Ishikawa (cell line): ENCODE data around the gene C4A.

Experiments used
- CEBPB ChIP-seq: IDR thresholded peaks from 2 replicates; pipeline ENCODE4 v1.6.1; 2012
- CREB1 ChIP-seq: IDR thresholded peaks from 2 replicates; pipeline ENCODE4 v1.6.1; 2012; ENCODE audit warnings: low read depth
- EGR1 ChIP-seq: IDR thresholded peaks from 2 replicates; pipeline ENCODE4 v1.6.1; 2012
- EP300 ChIP-seq: IDR thresholded peaks from 2 replicates; pipeline ENCODE4 v1.6.1; 2012; ENCODE audit warnings: borderline replicate concordance
- FOXM1 ChIP-seq: IDR thresholded peaks from 2 replicates; pipeline ENCODE4 v1.6.1; 2012; ENCODE audit warnings: low read depth, borderline replicate concordance
- MAX ChIP-seq: IDR thresholded peaks from 2 replicates; pipeline ENCODE4 v1.6.1; 2012
- NFIC ChIP-seq: IDR thresholded peaks from 2 replicates; pipeline ENCODE4 v1.6.1; 2012
- RAD21 ChIP-seq: IDR thresholded peaks from 2 replicates; pipeline ENCODE4 v1.6.1; 2012; ENCODE audit warnings: low read depth
- REST ChIP-seq: IDR thresholded peaks from 2 replicates; pipeline ENCODE4 v1.6.1; 2012; ENCODE audit warnings: low read depth, mild to moderate bottlenecking
- TAF1 ChIP-seq: IDR thresholded peaks from 2 replicates; pipeline ENCODE4 v1.6.1; 2012; ENCODE audit warnings: low read depth, mild to moderate bottlenecking
- TCF12 ChIP-seq: IDR thresholded peaks from 2 replicates; pipeline ENCODE4 v1.6.1; 2012; ENCODE audit warnings: low read depth
- TEAD4 ChIP-seq: IDR thresholded peaks from 2 replicates; pipeline ENCODE4 v1.6.1; 2012
- USF1 ChIP-seq: IDR thresholded peaks from 2 replicates; pipeline ENCODE4 v1.6.1; 2012
- YY1 ChIP-seq: IDR thresholded peaks from 2 replicates; pipeline ENCODE4 v1.6.1; 2012; ENCODE audit warnings: low read depth
- ZBTB7A ChIP-seq: IDR thresholded peaks from 2 replicates; pipeline ENCODE4 v1.6.1; 2012; ENCODE audit warnings: low read depth

C4A gene

GRCh38 chr6:31956796-31957195 lies 25.1 kb upstream of the C4A start:
- TF ChIP-seq TEAD4: no peak
- TF ChIP-seq YY1: no peak
- no peak for TF ChIP-seq REST
- TF ChIP-seq TCF12: no peak
- no peak for TF ChIP-seq USF1
- no peak for TF ChIP-seq CEBPB
- no peak for TF ChIP-seq CREB1
- no peak for TF ChIP-seq EP300
- TF ChIP-seq TAF1: no peak
- no peak for TF ChIP-seq ZBTB7A
- no peak for TF ChIP-seq MAX
- no peak for TF ChIP-seq NFIC
- TF ChIP-seq RAD21: no peak
- TF ChIP-seq EGR1: no peak
- TF ChIP-seq FOXM1: no peak

- no peak for TF ChIP-seq EP300
- TF ChIP-seq YY1: no peak
- no peak for TF ChIP-seq TCF12
Measured at GRCh38 chr6:31958412-31958740, 23.5 kb upstream of the C4A start.

GRCh38 chr6:31958741-31959739 lies 22.8 kb upstream of the C4A start, which contains the start of the genes NELFE and SKIC2:
TSS of gene NELFE (minus strand) at chr6:31958971. CDS start at chr6:31958446, 525 bp downstream.
TSS of gene SKIC2 (plus strand) at chr6:31959175. CDS start at chr6:31959193, 18 bp downstream.
- TF ChIP-seq CEBPB (no peak; the same call in 1 of the 2 replicates), YY1 (0 out of 2 replicates have a peak, but pooled peaks have one; percentile 23), REST (no peak), EP300 (no peak), TAF1 (peak; percentile 88), EGR1 (no peak), USF1 (no peak), CREB1 (peak; percentile 98), TCF12 (peak; percentile 68), MAX (peak; percentile 89), NFIC (0 out of 2 replicates have a peak, but pooled peaks have one; percentile 12)

GRCh38 chr6:31961616-31962015 lies 20.2 kb upstream of the C4A start:
- TF ChIP-seq FOXM1 (no peak), CREB1 (no peak), TCF12 (no peak)

- no peak for TF ChIP-seq USF1
Measured at GRCh38 chr6:31963921-31964320, 17.9 kb upstream of the C4A start.

GRCh38 chr6:31965700-31966099 lies 16.2 kb upstream of the C4A start:
- no peak for TF ChIP-seq YY1
- TF ChIP-seq FOXM1: no peak
- no peak for TF ChIP-seq USF1
- no peak for TF ChIP-seq TCF12
- no peak for TF ChIP-seq ZBTB7A
- no peak for TF ChIP-seq MAX
- no peak for TF ChIP-seq TAF1
- no peak for TF ChIP-seq EP300
- no peak for TF ChIP-seq TEAD4
- no peak for TF ChIP-seq EGR1
- TF ChIP-seq CEBPB: no peak
- no peak for TF ChIP-seq REST
- TF ChIP-seq RAD21: no peak
- no peak for TF ChIP-seq CREB1
- TF ChIP-seq NFIC: no peak
